Mesenchymal stem cell (in vitro differentiated cells and primary cell): ENCODE data around the gene HDLBP.
A peak's percentile ranks its signal among the peaks of the same experiment; 100 is the strongest.

ENCODE experiments used
- DNase-seq: peaks from one replicate; pipeline ENCODE4 v3.0.0-alpha.2; 2013
- H2AFZ ChIP-seq: one replicate; pipeline ENCODE4 v1.6.1; 2013; ENCODE audit warnings: low read depth, mild to moderate bottlenecking, control low read depth, inconsistent platforms, low read length, moderate library complexity
- H2AK5ac ChIP-seq: 2 replicates; pipeline ENCODE4 v1.6.1; 2013; ENCODE audit warnings: low read length, moderate library complexity, mild to moderate bottlenecking, inconsistent platforms; ENCODE audit not compliant: severe bottlenecking
- H2BK120ac ChIP-seq: one replicate; pipeline ENCODE4 v1.6.1; 2013; ENCODE audit warnings: low read depth, mild to moderate bottlenecking, inconsistent platforms, low read length, moderate library complexity
- H2BK12ac ChIP-seq, 2 experiments: one replicate each; pipeline ENCODE4 v1.6.1; 2013; ENCODE audit warnings: inconsistent platforms in 2 of 2, low read length in 2 of 2, mild to moderate bottlenecking in 2 of 2, moderate library complexity in 2 of 2, control low read depth in 1 of 2
- H2BK15ac ChIP-seq: one replicate; pipeline ENCODE4 v1.6.1; 2013; ENCODE audit warnings: mild to moderate bottlenecking, low read depth, inconsistent platforms; ENCODE audit not compliant: poor library complexity, severe bottlenecking
- H2BK5ac ChIP-seq: 2 replicates; pipeline ENCODE4 v1.6.1; 2013; ENCODE audit warnings: low read depth, mild to moderate bottlenecking, low read length, control low read depth, inconsistent platforms; ENCODE audit not compliant: poor library complexity, severe bottlenecking
- H3K14ac ChIP-seq, 2 experiments: one replicate each; pipeline ENCODE4 v1.6.1; 2013; ENCODE audit warnings: inconsistent platforms in 2 of 2, low read length in 2 of 2, control low read depth in 1 of 2, mild to moderate bottlenecking in 1 of 2, moderate library complexity in 1 of 2
- H3K18ac ChIP-seq, 2 experiments: one replicate each; pipeline ENCODE4 v1.6.1; 2013; ENCODE audit warnings: inconsistent platforms in 2 of 2, low read length in 2 of 2, control low read depth in 1 of 2, low read depth in 1 of 2, mild to moderate bottlenecking in 1 of 2
- H3K23ac ChIP-seq, 2 experiments: one replicate each; pipeline ENCODE4 v1.6.1; 2013; ENCODE audit warnings: inconsistent platforms in 2 of 2, low read length in 2 of 2, mild to moderate bottlenecking in 2 of 2, moderate library complexity in 2 of 2, control low read depth in 1 of 2
- H3K27ac ChIP-seq: 2 replicates; pipeline ENCODE4 v1.5.1; 2013; ENCODE audit warnings: mild to moderate bottlenecking, moderate library complexity, low read length, control low read depth, inconsistent platforms; ENCODE audit not compliant: poor library complexity, severe bottlenecking
- H3K27me3 ChIP-seq, 2 experiments: 2 replicates each; pipeline versions ENCODE4 v1.6.1 to v1.7.0; 2013; ENCODE audit warnings: low read length in 2 of 2, mild to moderate bottlenecking in 2 of 2, moderate library complexity in 2 of 2, control low read depth in 1 of 2, inconsistent platforms in 1 of 2; ENCODE audit not compliant: control insufficient read depth in 1 of 2, insufficient read depth in 1 of 2
- H3K36me3 ChIP-seq, 2 experiments: 2 replicates each; pipeline versions ENCODE4 v1.6.1 to v1.7.0; 2013; ENCODE audit warnings: low read length in 2 of 2, control low read depth in 1 of 2, inconsistent platforms in 1 of 2, low read depth in 1 of 2, mild to moderate bottlenecking in 1 of 2; ENCODE audit not compliant: insufficient read depth in 2 of 2, control insufficient read depth in 1 of 2
- H3K4ac ChIP-seq, 2 experiments: one replicate each; pipeline ENCODE4 v1.6.1; 2013; ENCODE audit warnings: inconsistent platforms in 2 of 2, low read length in 2 of 2, mild to moderate bottlenecking in 2 of 2, moderate library complexity in 2 of 2, control low read depth in 1 of 2, low read depth in 1 of 2
- H3K4me1 ChIP-seq: 2 replicates; pipeline ENCODE4 v1.6.1; 2013; ENCODE audit warnings: low read depth, low read length, control low read depth; ENCODE audit not compliant: control insufficient read depth, insufficient read depth
- H3K4me2 ChIP-seq: 2 replicates; pipeline ENCODE4 v1.6.1; 2013; ENCODE audit warnings: low read length, mild to moderate bottlenecking, inconsistent platforms; ENCODE audit not compliant: poor library complexity, severe bottlenecking
- H3K4me3 ChIP-seq, 2 experiments: 2 replicates each; pipeline versions ENCODE4 v1.5.1 to v1.7.0; 2013; ENCODE audit warnings: low read length in 2 of 2, mild to moderate bottlenecking in 2 of 2, control low read depth in 1 of 2, low read depth in 1 of 2; ENCODE audit not compliant: insufficient read depth in 1 of 2
- H3K79me1 ChIP-seq: replicated peaks from 2 replicates; pipeline ENCODE4 v1.6.1; 2013; ENCODE audit warnings: mild to moderate bottlenecking, control low read depth, low read length, inconsistent platforms; ENCODE audit not compliant: poor library complexity, severe bottlenecking
- H3K9ac ChIP-seq: 2 replicates; pipeline ENCODE4 v1.7.0; 2013; ENCODE audit warnings: mild to moderate bottlenecking, low read length, moderate library complexity
- H3K9me3 ChIP-seq: 2 replicates; pipeline ENCODE4 v1.7.0; 2013; ENCODE audit warnings: mild to moderate bottlenecking, low read length; ENCODE audit not compliant: control insufficient read depth
- H4K8ac ChIP-seq: one replicate; pipeline ENCODE4 v1.6.1; 2013; ENCODE audit warnings: inconsistent platforms, mild to moderate bottlenecking, low read length, moderate library complexity
- H4K91ac ChIP-seq: one replicate; pipeline ENCODE4 v1.6.1; 2013; ENCODE audit warnings: mild to moderate bottlenecking, low read length, inconsistent platforms
- WGBS: methylation state at CpG from one replicate; pipeline ENCODE4 v1.1.7; 2013; ENCODE audit warnings: mixed read lengths; 5-methylcytosine and 5-hydroxymethylcytosine counted together

HDLBP gene

DNA sequence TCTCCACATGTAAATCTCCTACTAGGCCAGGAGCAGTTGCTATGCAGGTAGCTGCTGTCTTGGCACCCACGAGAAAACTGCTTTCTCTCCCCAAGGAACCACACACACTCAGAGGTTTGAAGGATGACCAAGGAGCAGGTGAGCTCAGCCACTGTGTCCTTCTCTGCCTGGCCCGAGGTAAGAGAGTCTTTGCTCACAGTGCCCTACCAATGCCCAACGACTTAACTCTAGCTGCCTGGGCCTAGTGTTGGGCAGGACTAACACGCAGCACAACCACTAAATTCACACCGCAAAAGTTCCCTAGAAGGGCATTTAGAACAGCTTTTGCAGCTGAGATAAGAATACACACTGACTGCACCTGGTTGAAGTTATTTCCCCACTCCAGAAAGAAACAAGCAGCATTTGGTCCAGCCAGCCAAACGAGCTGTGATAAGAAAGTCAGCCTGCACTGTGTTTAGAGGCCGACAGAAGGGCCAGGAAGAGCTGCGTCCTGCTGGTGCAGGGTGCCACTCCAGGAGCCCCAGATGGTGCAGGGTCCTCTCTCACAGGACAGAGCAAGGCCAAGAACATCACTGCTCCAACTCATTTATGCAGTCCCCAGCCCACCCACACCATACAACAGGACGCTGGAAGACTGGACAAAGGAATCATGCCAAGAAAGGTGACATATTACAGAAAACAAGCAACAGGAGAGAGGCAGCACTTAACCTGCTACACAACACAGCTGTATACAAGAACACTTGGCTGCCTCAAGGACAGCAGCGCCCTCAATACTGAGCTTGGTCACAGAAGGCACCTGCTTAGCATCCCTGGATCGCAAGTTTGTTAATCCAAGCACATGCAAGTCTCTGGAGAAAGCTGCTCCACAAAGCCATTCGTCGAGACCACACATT lies 12.5 kb downstream of the HDLBP start:
- H3K18ac ChIP-seq, result no peak overlapping the region
- H2BK12ac ChIP-seq, result no peak overlapping the region
- peaks cover 0 to 2% of the 10 kb centered on the region in 2 experiments for H3K36me3 ChIP-seq
- H4K91ac ChIP-seq, result no peak overlapping the region
- no peak overlapping the region for H3K4ac ChIP-seq
- peaks cover 9% of the 10 kb centered on the region for H3K4me1 ChIP-seq
- H2AK5ac ChIP-seq, result no peak overlapping the region
- no peak overlapping the region for H3K14ac ChIP-seq
- no peak overlapping the region for H3K9ac ChIP-seq
- H3K9me3 ChIP-seq, result no peaks in the 10 kb centered on the region
- no peak overlapping the region for H2AFZ ChIP-seq
- no peak overlapping the region for H2BK120ac ChIP-seq
- no peak overlapping the region for H3K27ac ChIP-seq
- no peak overlapping the region for H3K4me3 ChIP-seq
- no peak overlapping the region for H3K4me2 ChIP-seq
- no peaks in the 10 kb centered on the region for H3K79me1 ChIP-seq
- H4K8ac ChIP-seq, result no peak overlapping the region
- no peaks in the 10 kb centered on the region for H3K27me3 ChIP-seq
- 81% methylated on average over 13 of the region's 13 CpGs for WGBS
- H2BK15ac ChIP-seq, result no peak overlapping the region
- H3K23ac ChIP-seq, result peak overlapping the region in 1 of 2 experiments; percentile 83
- H2BK5ac ChIP-seq, result no peak overlapping the region
- no peak for DNase-seq

DNA sequence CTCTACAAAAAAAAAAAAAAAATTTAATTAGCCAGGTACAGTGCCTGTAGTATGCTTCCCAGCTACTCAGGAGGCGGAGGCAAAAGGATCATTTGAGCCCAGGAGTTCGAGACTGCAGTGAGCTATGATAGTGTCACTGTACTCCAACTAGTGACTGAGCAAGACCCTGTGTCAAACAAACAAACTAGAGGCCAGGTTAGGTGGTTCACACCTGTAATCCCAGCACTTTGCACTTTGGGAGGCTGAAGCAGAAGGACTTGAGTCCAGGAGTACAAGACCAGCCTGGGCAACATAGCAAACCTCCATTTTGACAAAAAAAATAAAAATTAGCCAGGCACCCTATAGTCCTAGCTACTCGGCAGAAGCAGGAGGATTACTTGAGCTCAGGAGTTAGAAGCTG lies 13.4 kb downstream of the HDLBP start:
- Histone ChIP-seq H3K4me3 (no peak overlapping the region), H2AK5ac (no peak overlapping the region), H3K23ac (no peak overlapping the region), H4K8ac (no peak overlapping the region), H3K27me3 (no peaks in the 10 kb centered on the region), H3K4me2 (no peak overlapping the region), H3K4me1 (peaks cover 9% of the 10 kb centered on the region), H3K14ac (no peak overlapping the region), H2BK12ac (no peak overlapping the region), H4K91ac (no peak overlapping the region), H3K9me3 (no peaks in the 10 kb centered on the region), H3K9ac (no peak overlapping the region), H2BK5ac (no peak overlapping the region), H2BK120ac (no peak overlapping the region), H2BK15ac (no peak overlapping the region), H3K27ac (no peak overlapping the region), H3K79me1 (no peaks in the 10 kb centered on the region), H2AFZ (no peak overlapping the region), H3K4ac (no peak overlapping the region), H3K18ac (no peak overlapping the region), H3K36me3 (peaks cover under 1 to 8% of the 10 kb centered on the region in 2 experiments)
- WGBS, result 96% methylated on average over 3 of the region's 3 CpGs
- DNase-seq, result no peak

DNA sequence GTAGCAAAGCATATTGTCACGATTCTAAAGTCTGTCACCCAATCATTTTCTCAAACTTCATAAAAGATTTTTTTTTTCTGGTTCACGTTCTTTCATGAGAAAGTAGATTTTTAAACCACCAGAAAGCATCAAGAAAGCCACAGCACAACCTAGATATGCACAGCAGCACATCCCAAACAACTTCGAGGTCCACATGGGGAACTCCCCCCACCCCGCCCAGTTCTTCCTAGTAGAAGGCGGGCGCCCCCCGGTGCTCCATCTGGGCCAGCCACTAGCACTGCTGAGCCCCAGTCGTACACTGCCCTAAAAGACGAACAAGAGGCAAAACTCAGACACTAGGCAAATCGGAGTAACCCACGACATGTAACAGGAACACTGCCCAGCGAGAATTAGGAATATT lies 15.5 kb downstream of the HDLBP start:
- H3K18ac ChIP-seq, result no peak overlapping the region
- no peak overlapping the region for H3K4me3 ChIP-seq
- H3K27ac ChIP-seq, result no peak overlapping the region
- H2BK15ac ChIP-seq, result no peak overlapping the region
- peaks cover 7% of the 10 kb centered on the region for H3K4me1 ChIP-seq
- 95% methylated on average over 12 of the region's 12 CpGs for WGBS
- H3K36me3 ChIP-seq, result peaks cover 8 to 15% of the 10 kb centered on the region in 2 experiments
- H2BK12ac ChIP-seq, result no peak overlapping the region
- H3K4ac ChIP-seq, result no peak overlapping the region
- H3K14ac ChIP-seq, result no peak overlapping the region
- peaks cover 3% of the 10 kb centered on the region for H3K79me1 ChIP-seq
- no peak overlapping the region for H2AK5ac ChIP-seq
- H3K9me3 ChIP-seq, result no peaks in the 10 kb centered on the region
- no peak overlapping the region for H2BK120ac ChIP-seq
- H4K8ac ChIP-seq, result peak overlapping the region; percentile 7
- H3K27me3 ChIP-seq, result no peaks in the 10 kb centered on the region
- no peak overlapping the region for H2BK5ac ChIP-seq
- H4K91ac ChIP-seq, result no peak overlapping the region
- H3K4me2 ChIP-seq, result no peak overlapping the region
- no peak overlapping the region for H2AFZ ChIP-seq
- H3K23ac ChIP-seq, result peak overlapping the region in 1 of 2 experiments; percentile 34
- DNase-seq, result no peak
- no peak overlapping the region for H3K9ac ChIP-seq

DNA sequence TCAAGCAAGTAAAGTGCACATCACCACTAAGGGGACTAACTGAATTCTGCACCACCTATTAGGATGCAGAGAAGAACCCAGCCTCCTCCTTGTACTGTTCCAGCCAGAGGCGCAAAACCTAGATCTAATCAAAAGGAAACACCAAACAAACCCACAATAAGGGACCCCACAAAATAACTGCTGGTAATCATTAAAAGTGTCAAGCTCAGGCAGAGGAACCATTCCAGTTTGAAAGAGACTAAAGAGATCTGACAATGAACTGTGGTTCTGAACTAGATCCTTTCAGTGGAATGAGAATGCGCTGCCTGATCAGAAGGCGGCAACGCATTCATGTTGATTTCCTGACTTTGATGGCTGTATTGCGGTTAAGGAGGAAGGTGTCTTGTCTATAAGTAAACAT lies 16.8 kb downstream of the HDLBP start:
- H4K8ac ChIP-seq, result no peak overlapping the region
- H3K27me3 ChIP-seq, result no peaks in the 10 kb centered on the region
- peaks cover 8% of the 10 kb centered on the region for H3K4me1 ChIP-seq
- H2BK15ac ChIP-seq, result no peak overlapping the region
- H3K9me3 ChIP-seq, result no peaks in the 10 kb centered on the region
- H4K91ac ChIP-seq, result no peak overlapping the region
- no peak overlapping the region for H2BK120ac ChIP-seq
- no peak for DNase-seq
- H3K4me2 ChIP-seq, result no peak overlapping the region
- H2BK5ac ChIP-seq, result no peak overlapping the region
- H3K36me3 ChIP-seq, result peaks cover 8 to 13% of the 10 kb centered on the region in 2 experiments
- 97% methylated on average over 5 of the region's 5 CpGs for WGBS
- no peak overlapping the region for H2AFZ ChIP-seq
- no peak overlapping the region for H3K4me3 ChIP-seq
- H2AK5ac ChIP-seq, result no peak overlapping the region
- no peak overlapping the region for H3K18ac ChIP-seq
- H3K79me1 ChIP-seq, result peaks cover 3% of the 10 kb centered on the region
- no peak overlapping the region for H3K14ac ChIP-seq
- no peak overlapping the region for H3K27ac ChIP-seq
- no peak overlapping the region for H3K9ac ChIP-seq
- no peak overlapping the region for H3K4ac ChIP-seq
- no peak overlapping the region for H3K23ac ChIP-seq
- no peak overlapping the region for H2BK12ac ChIP-seq
